Tibial artery (tissue), 4 donors: ENCODE results near the gene GPR137.

ENCODE experiments used
- DNase-seq, 2 donors: peaks; one replicate each; pipeline ENCODE4 v3.0.0-alpha.2; 2019
- H3K27ac ChIP-seq, 2 donors: fragments of 200-600 bp; sonication (generic) in 1 of 2; 1 replicate in 1 of 2; 2 replicates in 1 of 2; pipeline ENCODE4 v1.5.1; 2018 to 2019; ENCODE audit warnings: mild to moderate bottlenecking in 1 of 2
- H3K27me3 ChIP-seq, 2 donors: fragments of 200-600 bp; sonication (generic) in 1 of 2; one replicate each; pipeline versions ENCODE4 v1.5.1 to v1.6.0; 2016 to 2019
- H3K36me3 ChIP-seq, 3 donors: fragments of 200-600 bp; sonication (generic) in 2 of 3; one replicate each; pipeline ENCODE4 v1.5.1; 2016 to 2019; ENCODE audit warnings: mild to moderate bottlenecking in 2 of 3
- H3K4me1 ChIP-seq, 4 donors: fragments of 200-600 bp; sonication (generic) in 2 of 4; 1 replicate in 3 of 4; 2 replicates in 1 of 4; pipeline ENCODE4 v1.5.1; 2016 to 2019
- H3K4me3 ChIP-seq, 2 donors: fragments of 200-600 bp; sonication (generic) in 1 of 2; 1 replicate in 1 of 2; 2 replicates in 1 of 2; pipeline ENCODE4 v1.5.1; 2018 to 2019; ENCODE audit warnings: mild to moderate bottlenecking in 2 of 2
- H3K9me3 ChIP-seq, 3 donors: fragments of 200-600 bp; sonication (generic) in 1 of 3; one replicate each; pipeline ENCODE4 v1.5.1; 2016 to 2019
- CTCF ChIP-seq, 2 experiments: fragments of 200-600 bp in 1 of 2; fragments of 450-650 bp in 1 of 2; IDR thresholded peaks; one replicate each; pipeline ENCODE4 v1.5.1; 2017 to 2019; ENCODE audit warnings: antibody characterized with exemption in 2 of 2, mild to moderate bottlenecking in 1 of 2, moderate library complexity in 1 of 2
- intact Hi-C: fragments of 100-400 bp; cut with DNase I; formaldehyde crosslinking; loops from one replicate; pipeline ENCODE4 v1.15.0; 2023; ENCODE audit warnings: low total_unique reads

The GPR137 gene

DNA sequence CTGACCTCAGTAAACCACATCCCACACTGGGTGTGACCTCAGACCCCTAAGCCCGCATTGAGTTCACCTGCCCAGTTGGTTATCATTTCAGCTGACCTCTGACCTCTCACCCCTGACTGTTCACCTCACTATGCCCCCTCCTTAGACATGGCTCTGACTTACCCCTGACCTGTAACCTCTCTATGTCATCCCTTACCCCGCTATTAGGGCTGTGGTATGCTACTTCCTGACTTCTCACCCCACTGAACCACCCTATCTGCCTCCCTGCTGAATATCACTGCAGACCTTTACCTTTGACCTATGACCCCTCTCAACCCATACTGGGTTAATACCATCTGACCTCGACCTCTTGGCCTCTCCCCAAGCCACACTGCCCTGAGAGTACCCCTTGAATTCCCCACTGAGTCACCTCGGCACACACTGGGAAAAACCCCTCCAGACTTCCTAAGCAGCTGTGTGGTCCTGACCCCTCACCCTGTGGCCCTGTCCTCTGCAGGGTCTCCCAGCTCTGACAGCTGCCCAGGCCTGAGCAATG is 26.0 kb upstream of the GPR137 start:
- no peak for TF ChIP-seq CTCF (IDR thresholded peaks at IDR 0.05)
- DNase-seq = no peak
- Histone ChIP-seq H3K9me3 (no peaks in the 10 kb centered on the region), H3K4me1 (no peaks in the 10 kb centered on the region), H3K36me3 (peaks cover 20 to 99% (median 80%) of the 10 kb centered on the region in 3 donors), H3K27ac (no peak overlapping the region), H3K27me3 (no peaks in the 10 kb centered on the region), H3K4me3 (no peak overlapping the region)
- intact Hi-C loops = no loop called here

- DNase-seq = no peak
- peaks cover 25 to 99% (median 80%) of the 10 kb centered on the region in 3 donors for H3K36me3 ChIP-seq
Measured at GRCh38 chr11:64260147-64260708, 25.4 kb upstream of the GPR137 start.

GRCh38 chr11:64261556-64262080 is 24.0 kb upstream of the GPR137 start:
- Histone ChIP-seq H3K4me1 (no peaks in the 10 kb centered on the region), H3K27ac (no peak overlapping the region), H3K9me3 (no peaks in the 10 kb centered on the region), H3K4me3 (no peak overlapping the region), H3K27me3 (no peaks in the 10 kb centered on the region), H3K36me3 (peaks cover 25 to 99% (median 79%) of the 10 kb centered on the region in 3 donors)
- DNase-seq = no peak
- intact Hi-C loops = no loop called here
- TF ChIP-seq CTCF (IDR thresholded peaks at IDR 0.05) = no peak

More at GRCh38 chr11:64260147-64260708, 25.4 kb upstream of the GPR137 start:
- intact Hi-C loops = no loop called here
- Histone ChIP-seq H3K4me1 (no peaks in the 10 kb centered on the region), H3K27me3 (no peaks in the 10 kb centered on the region), H3K27ac (no peak overlapping the region), H3K9me3 (no peaks in the 10 kb centered on the region), H3K4me3 (no peak overlapping the region)
- no peak for TF ChIP-seq CTCF (IDR thresholded peaks at IDR 0.05)

GRCh38 chr11:64262271-64263002 is 23.2 kb upstream of the GPR137 start:
- no peak for TF ChIP-seq CTCF (IDR thresholded peaks at IDR 0.05)
- no peaks in the 10 kb centered on the region for H3K27me3 ChIP-seq
- no peaks in the 10 kb centered on the region for H3K9me3 ChIP-seq
- intact Hi-C loops = no loop called here
- peaks cover 0 to 5% (median 0%) of the 10 kb centered on the region in 4 donors for H3K4me1 ChIP-seq
- no peak overlapping the region for H3K27ac ChIP-seq
- no peak for DNase-seq
- H3K4me3 ChIP-seq = no peak overlapping the region
- peaks cover 24 to 98% (median 73%) of the 10 kb centered on the region in 3 donors for H3K36me3 ChIP-seq

DNA sequence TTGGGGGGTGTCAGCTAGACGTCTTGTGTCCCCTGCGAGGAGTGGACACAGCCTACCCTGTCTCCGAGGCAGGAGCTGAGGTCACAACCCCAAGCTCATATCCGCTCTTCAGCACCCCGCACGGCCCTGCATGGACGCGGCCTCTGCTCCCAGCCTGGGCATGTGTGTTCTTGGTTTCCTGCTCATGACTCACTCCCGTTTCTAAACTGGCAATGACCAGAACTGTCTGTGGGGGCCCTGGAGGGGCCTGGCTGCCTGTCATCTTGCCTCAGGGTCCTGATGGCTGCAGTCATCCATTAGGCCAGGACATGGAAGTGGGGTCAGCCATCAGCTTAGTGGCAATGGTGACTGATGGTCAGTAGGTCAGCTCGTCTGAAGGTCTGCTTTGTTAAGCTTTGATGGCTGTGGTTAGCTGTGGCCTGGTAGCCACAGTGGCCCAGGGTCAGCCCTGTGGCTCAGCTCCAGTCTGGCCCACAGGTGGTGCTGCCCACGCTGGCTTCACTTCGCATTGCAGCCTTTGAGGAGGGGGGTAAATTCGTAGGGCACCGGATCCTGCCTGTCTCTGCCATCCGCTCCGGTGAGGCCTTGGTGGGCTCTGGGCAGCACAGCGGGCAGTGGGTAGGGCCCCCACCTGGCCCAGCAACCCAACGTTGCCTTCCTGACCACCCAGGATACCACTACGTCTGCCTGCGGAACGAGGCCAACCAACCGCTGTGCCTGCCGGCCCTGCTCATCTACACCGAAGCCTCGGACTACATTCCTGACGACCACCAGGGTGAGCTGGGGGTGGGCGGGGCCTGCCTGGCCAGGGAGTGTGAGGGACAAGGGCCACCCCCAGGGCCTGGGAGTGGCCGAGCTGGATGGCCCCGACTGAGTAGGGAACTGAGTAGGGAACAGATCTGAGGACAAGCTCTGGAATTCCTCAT is 22.4 kb upstream of the GPR137 start:
- TF ChIP-seq CTCF (IDR thresholded peaks at IDR 0.05) = no peak
- no peak overlapping the region for H3K4me3 ChIP-seq
- DNase-seq = no peak
- H3K27ac ChIP-seq = no peak overlapping the region
- intact Hi-C loops = no loop called here
- H3K9me3 ChIP-seq = no peaks in the 10 kb centered on the region
- peaks cover 24 to 89% (median 66%) of the 10 kb centered on the region in 3 donors for H3K36me3 ChIP-seq
- H3K4me1 ChIP-seq = peaks cover 2 to 12% (median 7%) of the 10 kb centered on the region in 4 donors
- no peaks in the 10 kb centered on the region for H3K27me3 ChIP-seq
